ENCODE measurements around the gene SRCAP. TPM values are rescaled to one million over a fixed set of nuclear protein-coding genes. Genes with fewer than 3 reads are reported as not detected.

The SRCAP gene
- total and polyA plus RNA-seq, 2 of the 8 experiments (the other 6 are each of a cell fraction or from before 2014, with no cell fraction given), result 5.5 to 54.3 TPM

DNA sequence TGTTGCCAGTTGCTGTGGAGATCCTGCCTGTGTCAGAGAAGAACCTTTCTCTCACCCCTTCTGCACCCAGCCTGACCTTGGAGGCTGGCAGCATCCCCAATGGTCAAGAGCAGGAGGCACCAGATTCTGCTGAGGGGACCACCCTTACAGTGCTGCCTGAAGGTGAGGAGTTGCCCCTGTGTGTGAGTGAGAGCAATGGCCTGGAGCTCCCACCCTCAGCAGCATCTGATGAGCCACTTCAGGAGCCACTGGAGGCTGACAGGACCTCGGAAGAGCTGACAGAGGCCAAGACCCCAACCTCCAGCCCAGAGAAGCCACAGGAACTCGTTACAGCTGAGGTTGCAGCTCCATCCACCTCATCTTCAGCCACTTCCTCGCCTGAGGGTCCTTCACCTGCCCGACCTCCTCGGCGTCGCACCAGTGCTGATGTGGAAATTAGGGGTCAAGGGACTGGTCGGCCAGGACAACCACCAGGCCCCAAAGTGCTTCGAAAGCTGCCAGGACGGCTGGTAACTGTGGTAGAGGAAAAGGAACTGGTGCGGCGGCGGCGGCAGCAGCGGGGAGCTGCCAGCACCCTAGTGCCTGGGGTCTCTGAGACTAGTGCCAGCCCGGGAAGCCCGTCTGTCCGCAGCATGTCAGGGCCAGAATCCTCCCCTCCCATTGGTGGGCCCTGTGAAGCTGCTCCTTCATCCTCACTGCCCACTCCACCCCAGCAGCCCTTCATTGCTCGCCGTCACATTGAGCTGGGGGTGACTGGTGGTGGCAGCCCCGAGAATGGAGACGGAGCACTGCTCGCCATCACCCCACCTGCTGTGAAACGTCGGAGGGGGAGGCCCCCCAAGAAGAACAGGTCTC lies 39.0 kb downstream of the SRCAP start (continued):
- TF ChIP-seq TAF7 (optimal IDR thresholded peaks at IDR 0.05; ENCODE audit: borderline replicate concordance, low read depth, low read length) (no peak), CHD1 (IDR thresholded peaks at IDR 0.05; ENCODE audit: low read depth, low read length) (no peak), CBX5 (IDR thresholded peaks at IDR 0.05; ENCODE audit: low read depth, low read length) (no peak), ZNF274 (IDR thresholded peaks at IDR 0.05; ENCODE audit: borderline replicate concordance, extremely low read depth, low read length) (no peak), EP300 (IDR thresholded peaks at IDR 0.05; ENCODE audit: borderline replicate concordance in 1 of 2, low read depth in 2 of 2, low read length in 2 of 2) (no peak)
- TF ChIP-seq, protein P1, sequence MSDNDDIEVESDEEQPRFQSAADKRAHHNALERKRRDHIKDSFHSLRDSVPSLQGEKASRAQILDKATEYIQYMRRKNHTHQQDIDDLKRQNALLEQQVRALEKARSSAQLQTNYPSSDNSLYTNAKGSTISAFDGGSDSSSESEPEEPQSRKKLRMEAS (IDR thresholded peaks at IDR 0.05), result no peak

Measured in H1 (cell line).